ENCODE data around the gene CCNL2. TPM values are rescaled to one million over a fixed set of nuclear protein-coding genes. Genes with fewer than 3 reads are reported as not detected.

Gene CCNL2
- total RNA-seq, 2 experiments from 2014 or later = 274 to 281 TPM

GRCh38 chr1:1438531-1439381 is 39.6 kb upstream of the CCNL2 start:
- Histone ChIP-seq H3K36me3 (ENCODE audit: insufficient read depth, low read length) (no peaks in the 10 kb centered on the region), H3K27me3 (ENCODE audit: control insufficient read depth in 1 of 2, insufficient read depth in 2 of 2, low read length in 2 of 2) (peaks cover 44 to 50% of the 10 kb centered on the region in 2 experiments), H3K9me3 (ENCODE audit: control insufficient read depth in 1 of 2, insufficient read depth in 1 of 2, low read length in 2 of 2) (peaks cover 0 to 31% of the 10 kb centered on the region in 2 experiments), H3K4me1 (ENCODE audit: insufficient read depth, low read length) (peaks cover 33% of the 10 kb centered on the region), H3K4me3 (ENCODE audit: low read length) (no peak overlapping the region), H3K27ac (ENCODE audit: low read depth in 1 of 2, low read length in 2 of 2) (no peak overlapping the region)
- no peaks in the 10 kb centered on the region for H3K9me3 Mint-ChIP-seq
- H3K27me3 Mint-ChIP-seq = peaks cover 17% of the 10 kb centered on the region
- DNase-seq = peak in 1 of 14 experiments; percentile 32
- TF ChIP-seq CTCF (IDR thresholded peaks at IDR 0.05) = no peak
- H3K36me3 Mint-ChIP-seq (ENCODE audit: low read depth) = no peaks in the 10 kb centered on the region
- no peak for ATAC-seq (ENCODE audit: poor library complexity)
- no peak overlapping the region for H3K4me3 Mint-ChIP-seq
- ChIA-PET CTCF (no interaction called here), POLR2A (no interaction called here)
- no peak overlapping the region for H3K27ac Mint-ChIP-seq
- intact Hi-C loops (cut with DNase I, micrococcal nuclease) = no loop called here
- peaks cover 4% of the 10 kb centered on the region for H3K4me1 Mint-ChIP-seq (ENCODE audit: low read depth)

- no peak overlapping the region for H3K4me3 ChIP-seq (ENCODE audit: low read length)
- ChIA-PET CTCF (no interaction called here), POLR2A (no interaction called here)
- intact Hi-C loops (cut with DNase I, micrococcal nuclease) = no loop called here
- no peak for DNase-seq
- H3K27me3 Mint-ChIP-seq = peaks cover 17% of the 10 kb centered on the region
- H3K4me1 Mint-ChIP-seq (ENCODE audit: low read depth) = peaks cover 4% of the 10 kb centered on the region
- H3K9me3 ChIP-seq (ENCODE audit: control insufficient read depth in 1 of 2, insufficient read depth in 1 of 2, low read length in 2 of 2) = peaks cover 0 to 31% of the 10 kb centered on the region in 2 experiments
- no peak overlapping the region for H3K27ac ChIP-seq (ENCODE audit: low read depth in 1 of 2, low read length in 2 of 2)
- TF ChIP-seq CTCF (IDR thresholded peaks at IDR 0.05) = no peak
- H3K4me1 ChIP-seq (ENCODE audit: insufficient read depth, low read length) = peaks cover 33% of the 10 kb centered on the region
- H3K9me3 Mint-ChIP-seq = no peaks in the 10 kb centered on the region
- ATAC-seq (ENCODE audit: poor library complexity) = no peak
- no peak overlapping the region for H3K4me3 Mint-ChIP-seq
- H3K27ac Mint-ChIP-seq = no peak overlapping the region
- no peaks in the 10 kb centered on the region for H3K36me3 ChIP-seq (ENCODE audit: insufficient read depth, low read length)
- H3K36me3 Mint-ChIP-seq (ENCODE audit: low read depth) = no peaks in the 10 kb centered on the region
- H3K27me3 ChIP-seq (ENCODE audit: control insufficient read depth in 1 of 2, insufficient read depth in 2 of 2, low read length in 2 of 2) = peaks cover 47 to 57% of the 10 kb centered on the region in 2 experiments
Observed at GRCh38 chr1:1437904-1438376, 38.8 kb upstream of the CCNL2 start.

- no peak for DNase-seq
- no peak overlapping the region for H3K27ac Mint-ChIP-seq
Observed at GRCh38 chr1:1437033-1437903, 38.1 kb upstream of the CCNL2 start.

More at GRCh38 chr1:1437033-1437903, 38.1 kb upstream of the CCNL2 start:
- Histone ChIP-seq H3K9me3 (ENCODE audit: control insufficient read depth in 1 of 2, insufficient read depth in 1 of 2, low read length in 2 of 2) (peaks cover 0 to 31% of the 10 kb centered on the region in 2 experiments), H3K27ac (ENCODE audit: low read depth in 1 of 2, low read length in 2 of 2) (no peak overlapping the region), H3K4me3 (ENCODE audit: low read length) (no peak overlapping the region), H3K4me1 (ENCODE audit: insufficient read depth, low read length) (peaks cover 33% of the 10 kb centered on the region), H3K27me3 (ENCODE audit: control insufficient read depth in 1 of 2, insufficient read depth in 2 of 2, low read length in 2 of 2) (peaks cover 51 to 57% of the 10 kb centered on the region in 2 experiments), H3K36me3 (ENCODE audit: insufficient read depth, low read length) (no peaks in the 10 kb centered on the region)
- peaks cover 17% of the 10 kb centered on the region for H3K27me3 Mint-ChIP-seq
- POLR2A ChIA-PET = no interaction called here
- H3K4me3 Mint-ChIP-seq = no peak overlapping the region
- CTCF ChIA-PET = no interaction called here
- intact Hi-C loops (cut with DNase I, micrococcal nuclease) = no loop called here
- H3K4me1 Mint-ChIP-seq (ENCODE audit: low read depth) = peaks cover 4% of the 10 kb centered on the region
- H3K9me3 Mint-ChIP-seq = no peaks in the 10 kb centered on the region
- ATAC-seq (ENCODE audit: poor library complexity) = no peak
- H3K36me3 Mint-ChIP-seq (ENCODE audit: low read depth) = no peaks in the 10 kb centered on the region
- no peak for TF ChIP-seq CTCF (IDR thresholded peaks at IDR 0.05)

Measured in CD4-positive, alpha-beta T cell (primary cell).